ENCODE results near the gene PRRT3.

PRRT3 gene

GRCh38 chr3:9951962-9952805 lies at the start of gene PRRT3:
Gene PRRT3 (minus strand): TSS chr3:9952408. CDS start chr3:9950115, 2,293 bp downstream.
- DNase-seq (ENCODE audit: low spot score): no peak

- no peak for DNase-seq (ENCODE audit: low spot score)
These were observed 48.5 kb upstream of the PRRT3 start for GRCh38 chr3:10000686-10001085.

- DNase-seq (ENCODE audit: low spot score): no peak
These were observed 42.1 kb upstream of the PRRT3 start for GRCh38 chr3:9994086-9994844.

- no peak for DNase-seq (ENCODE audit: low spot score)
These were observed 34.1 kb upstream of the PRRT3 start for GRCh38 chr3:9986230-9986725.

GRCh38 chr3:9980251-9980650 lies 28.0 kb upstream of the PRRT3 start:
- DNase-seq (ENCODE audit: low spot score): no peak

- no peak for DNase-seq (ENCODE audit: low spot score)
These were observed 26.6 kb upstream of the PRRT3 start for GRCh38 chr3:9978710-9979305.

- DNase-seq (ENCODE audit: low spot score): peak; percentile 96
These were observed 24.8 kb upstream of the PRRT3 start for GRCh38 chr3:9976721-9977709.

GRCh38 chr3:9970020-9970652 lies 17.9 kb upstream of the PRRT3 start:
- DNase-seq (ENCODE audit: low spot score): no peak

GRCh38 chr3:9969632-9970019 lies 17.4 kb upstream of the PRRT3 start:
- DNase-seq (ENCODE audit: low spot score): no peak

GRCh38 chr3:9966841-9967240 lies 14.6 kb upstream of the PRRT3 start:
- no peak for DNase-seq (ENCODE audit: low spot score)

- DNase-seq (ENCODE audit: low spot score): no peak
These were observed 13.1 kb upstream of the PRRT3 start for GRCh38 chr3:9965200-9965875.

- no peak for DNase-seq (ENCODE audit: low spot score)
These were observed 5.0 kb upstream of the PRRT3 start for GRCh38 chr3:9957214-9957613.

GRCh38 chr3:9955611-9956352 lies 3.6 kb upstream of the PRRT3 start:
- DNase-seq (ENCODE audit: low spot score): no peak

GRCh38 chr3:9955067-9955502 lies 2.9 kb upstream of the PRRT3 start:
- no peak for DNase-seq (ENCODE audit: low spot score)

GRCh38 chr3:9951598-9951961 lies 628 bp downstream of the PRRT3 start:
- DNase-seq (ENCODE audit: low spot score): no peak

GRCh38 chr3:9951126-9951525 lies 1.1 kb downstream of the PRRT3 start:
- DNase-seq (ENCODE audit: low spot score): no peak

- DNase-seq (ENCODE audit: low spot score): no peak
These were observed 2.6 kb downstream of the PRRT3 start for GRCh38 chr3:9949626-9950025.

- no peak for DNase-seq (ENCODE audit: low spot score)
These were observed 3.1 kb downstream of the PRRT3 start for GRCh38 chr3:9949115-9949514.

- DNase-seq (ENCODE audit: low spot score): no peak
These were observed 3.6 kb downstream of the PRRT3 start for GRCh38 chr3:9948586-9948985.

Measured in kidney capillary endothelial cell (primary cell).